SIG-M5 treated with dmso at 0.1 percent for 504 hours (cell line): Measurements from ENCODE around the gene EGFLAM.
A peak's percentile ranks its signal among the peaks of the same experiment; 100 is the strongest.

ENCODE experiments used
- DNase-seq: peaks from one replicate; lab custom pipeline; 2025; ENCODE audit not compliant: unreplicated experiment; lab: John Stamatoyannopoulos, UW

EGFLAM gene

GRCh38 chr5:38265546-38266179, 7.3 kb downstream of the EGFLAM start:
- DNase-seq: peak; percentile 20

DNA sequence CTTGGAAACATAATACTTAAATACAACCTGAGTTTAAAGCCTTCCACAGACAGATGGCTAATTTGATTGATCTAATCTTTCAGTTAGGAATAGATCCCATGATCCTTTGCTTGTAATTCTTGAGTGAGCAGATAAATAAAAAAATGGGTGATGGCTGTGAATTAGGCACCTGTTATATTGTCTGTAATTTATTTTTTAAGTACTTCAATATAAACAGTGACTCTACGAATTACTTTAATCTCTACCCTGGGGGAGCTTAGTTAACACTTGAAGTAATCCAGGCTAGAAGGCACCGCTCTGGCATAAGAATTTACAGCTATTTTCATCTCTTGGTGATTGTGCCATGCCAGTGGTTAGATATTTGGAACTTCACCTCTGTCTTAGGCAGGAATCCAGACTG, 9.0 kb downstream of the EGFLAM start:
- no peak for DNase-seq

GRCh38 chr5:38273626-38274025, 15.3 kb downstream of the EGFLAM start:
- DNase-seq: no peak

GRCh38 chr5:38274370-38274769, 16.0 kb downstream of the EGFLAM start:
- no peak for DNase-seq

DNA sequence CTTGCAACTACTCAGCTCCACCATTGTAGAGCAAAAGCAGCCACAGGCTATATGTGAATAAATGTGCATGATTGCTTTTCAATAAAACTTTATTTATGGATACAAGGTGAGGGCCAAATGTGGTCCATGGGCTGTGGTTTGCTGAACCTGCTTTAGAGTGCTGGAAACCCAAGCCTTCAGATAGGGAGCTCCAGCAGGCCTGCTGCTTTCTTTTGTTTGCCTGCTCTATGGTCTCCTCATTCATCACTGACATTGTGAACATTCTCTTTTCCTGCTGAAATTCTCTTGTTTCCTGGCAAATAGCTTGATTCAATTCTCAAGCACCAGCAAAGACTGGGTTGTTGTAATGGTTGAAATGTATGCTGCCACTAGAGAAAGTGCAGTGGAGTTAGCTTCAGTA, 26.0 kb downstream of the EGFLAM start:
- no peak for DNase-seq

DNA sequence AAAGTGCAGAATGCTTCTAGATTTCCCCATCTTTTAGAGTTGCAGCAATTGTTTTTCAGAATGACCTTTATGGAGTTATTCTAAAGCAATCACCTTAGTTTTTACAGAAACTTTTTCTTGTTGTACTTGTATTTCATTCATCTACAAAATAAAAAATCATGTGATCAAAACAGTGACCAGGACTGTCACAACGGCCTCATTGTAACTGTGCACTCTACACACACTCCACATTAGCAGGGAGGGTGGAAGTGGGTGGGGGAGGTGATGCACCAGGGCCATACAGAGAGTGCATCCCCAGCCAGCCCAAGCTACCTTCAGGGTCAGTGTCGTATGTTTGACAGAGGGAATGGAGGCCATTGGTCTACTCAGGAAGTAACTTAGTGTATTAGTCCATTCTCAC, 26.9 kb downstream of the EGFLAM start:
- DNase-seq: no peak

- DNase-seq: no peak
These were observed 27.6 kb downstream of the EGFLAM start for GRCh38 chr5:38286002-38286401.

DNA sequence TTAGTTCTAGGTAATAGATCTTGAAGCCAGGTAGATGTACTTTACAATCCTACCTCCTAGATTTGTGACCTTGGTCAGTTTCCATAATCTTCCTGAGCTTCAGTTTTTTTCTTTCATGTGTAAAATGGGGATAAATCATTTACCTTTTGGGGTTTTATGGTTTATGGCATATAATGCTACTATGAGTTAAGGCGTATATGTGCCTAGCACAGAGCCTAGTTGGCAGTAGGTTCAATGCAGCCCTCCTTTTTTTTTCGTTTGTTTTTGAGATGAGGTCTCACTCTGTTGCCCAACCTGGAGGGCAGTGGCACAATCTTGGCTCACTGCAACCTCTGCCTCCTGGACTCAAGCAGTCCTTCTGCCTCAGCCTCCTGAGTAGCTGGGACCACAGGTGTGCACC, 28.8 kb downstream of the EGFLAM start:
- DNase-seq: no peak

GRCh38 chr5:38289457-38289856, 31.1 kb downstream of the EGFLAM start:
- DNase-seq: no peak

DNA sequence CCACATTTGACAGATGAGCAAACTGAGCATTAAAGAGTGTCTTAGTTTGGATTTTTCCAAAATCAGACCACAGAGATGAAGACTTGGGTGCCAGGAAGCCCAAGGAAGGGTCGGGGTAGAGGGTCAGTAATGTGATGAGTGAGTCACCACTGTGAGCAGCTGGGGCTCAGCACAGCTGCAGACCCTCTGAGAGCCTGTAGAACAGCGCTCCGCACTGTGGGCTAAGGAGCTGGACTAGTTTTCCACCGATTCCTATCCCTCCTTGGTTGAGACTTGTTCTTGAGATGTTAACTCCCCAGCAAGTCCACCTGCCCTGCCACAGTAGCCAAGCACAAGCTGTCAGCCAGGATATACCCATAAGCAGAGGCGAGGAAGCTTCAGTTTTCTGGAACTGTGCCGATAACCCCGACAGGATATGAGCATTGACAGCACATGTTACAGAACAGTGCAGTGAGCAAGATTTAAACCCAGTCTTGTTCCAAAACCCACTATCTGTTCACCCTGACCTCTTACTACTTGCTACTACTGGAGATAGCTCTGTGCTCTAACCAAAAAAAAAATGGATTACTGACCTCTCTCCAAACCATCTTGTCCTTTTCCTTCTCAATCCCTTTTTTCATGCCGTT, 31.8 kb downstream of the EGFLAM start:
- DNase-seq: no peak

- no peak for DNase-seq
These were observed 33.0 kb downstream of the EGFLAM start for GRCh38 chr5:38291355-38291754.

GRCh38 chr5:38292228-38292627, 33.9 kb downstream of the EGFLAM start:
- DNase-seq: no peak

GRCh38 chr5:38295751-38296150, 37.4 kb downstream of the EGFLAM start:
- no peak for DNase-seq

DNA sequence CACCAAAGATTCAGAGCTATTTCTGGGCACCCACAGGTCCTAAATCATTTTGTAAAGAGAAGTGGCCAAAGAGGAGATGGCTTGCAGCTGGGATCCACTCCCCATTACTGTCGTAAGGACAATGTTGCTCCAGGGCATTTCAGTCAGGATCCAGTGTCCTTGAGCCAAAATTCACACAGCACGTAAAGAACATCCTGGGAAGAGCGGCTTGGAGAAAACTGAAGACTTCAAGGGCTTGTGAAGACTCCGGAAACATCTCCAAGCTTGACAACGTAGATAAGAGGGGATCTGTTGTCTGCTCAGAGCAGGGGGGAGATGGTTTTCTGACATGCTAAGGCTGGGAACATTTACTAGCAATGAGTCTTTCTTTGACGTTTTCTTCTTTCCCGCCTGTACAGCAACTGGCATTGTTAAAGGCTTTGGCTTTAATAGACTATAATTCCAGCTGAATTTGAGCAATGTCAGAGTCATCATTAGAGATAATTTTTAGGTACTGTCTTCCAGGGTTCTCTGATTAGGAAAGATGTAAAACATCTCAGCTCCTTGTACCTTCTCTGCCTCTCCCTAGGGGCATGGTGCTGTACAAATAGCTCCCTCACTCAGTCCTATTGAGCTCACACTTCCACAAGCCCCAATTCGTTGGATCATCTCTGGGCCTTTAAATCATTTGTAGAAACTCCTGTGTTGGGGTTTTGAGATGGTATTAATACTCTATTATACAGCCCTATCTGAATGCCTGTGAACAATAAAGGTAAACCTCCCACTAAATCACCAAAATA, 39.7 kb downstream of the EGFLAM start:
- DNase-seq: no peak

- DNase-seq: no peak
These were observed 41.2 kb downstream of the EGFLAM start for GRCh38 chr5:38299585-38299984.

DNA sequence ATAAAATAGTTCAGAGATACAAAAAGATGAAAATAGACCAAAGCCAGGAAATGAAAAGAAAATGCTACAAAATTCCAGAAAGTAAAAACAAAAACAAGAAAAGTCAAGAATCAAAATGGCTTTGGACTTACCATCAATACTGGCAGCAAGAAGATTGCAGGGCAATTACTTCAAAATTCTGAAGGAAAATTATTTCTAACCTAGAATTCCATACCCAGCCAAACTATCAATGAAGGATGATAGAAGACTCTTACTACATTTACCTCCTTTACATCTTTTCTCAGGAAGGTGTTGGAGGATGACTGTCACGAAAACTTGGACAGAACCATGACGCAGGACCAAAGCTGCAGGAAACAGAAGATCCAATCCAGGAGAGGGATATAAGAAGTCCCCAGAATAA, 46.8 kb downstream of the EGFLAM start:
- no peak for DNase-seq

- no peak for DNase-seq
These were observed 49.5 kb downstream of the EGFLAM start for GRCh38 chr5:38307845-38308244.

GRCh38 chr5:38316544-38317224, 58.3 kb downstream of the EGFLAM start:
- DNase-seq: no peak

DNA sequence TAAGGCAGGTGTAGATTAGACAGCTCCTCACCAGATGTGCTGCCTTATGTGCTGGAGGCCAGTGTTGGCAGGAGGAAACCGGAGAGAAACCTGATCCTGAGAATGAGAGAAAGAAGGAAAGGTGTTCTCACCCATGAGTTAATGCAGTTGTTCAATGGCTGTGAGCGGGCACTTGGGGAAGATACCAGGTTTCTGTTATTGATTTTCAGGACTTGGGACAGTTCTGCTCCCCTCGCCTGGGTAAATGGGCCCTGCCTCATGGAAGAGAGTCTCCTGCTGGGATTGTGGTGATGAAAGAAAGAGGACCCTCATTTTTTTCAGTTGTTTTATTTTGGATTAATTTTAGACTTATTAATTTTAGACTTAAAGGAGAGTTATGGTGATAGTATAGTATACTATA, 59.5 kb downstream of the EGFLAM start:
- DNase-seq: no peak

- no peak for DNase-seq
These were observed 61.1 kb downstream of the EGFLAM start for GRCh38 chr5:38319491-38319890.

DNA sequence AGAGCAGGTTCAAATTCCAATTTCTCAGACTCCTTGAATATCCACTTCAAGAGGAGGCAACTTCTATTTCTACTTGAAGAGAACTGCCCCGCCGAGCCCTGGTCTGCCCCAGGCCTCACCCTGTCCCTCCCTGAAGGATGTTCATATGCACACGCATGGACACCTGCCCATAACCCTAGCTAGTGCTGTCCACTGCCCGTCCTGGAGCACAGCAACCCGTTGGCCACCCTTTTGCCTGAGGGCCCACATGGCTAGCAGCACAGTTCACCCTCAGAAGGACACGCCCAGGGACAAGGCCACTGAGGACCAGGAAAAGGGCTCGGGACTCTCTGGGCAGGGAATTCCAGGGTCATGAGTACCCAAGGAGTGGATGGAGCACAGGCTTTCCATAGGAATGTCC, 63.6 kb downstream of the EGFLAM start:
- DNase-seq: no peak
